SKM-1 (cell line): ENCODE data around the gene VPS16.
"Not testable (repeated sequence)": the region's sequence is repeated elsewhere in the genome, so short reads cannot be mapped to it uniquely, and the experiment has no call there.

Experiments used
- DNase-seq: peaks from one replicate; lab custom pipeline; 2025; ENCODE audit not compliant: unreplicated experiment; lab: John Stamatoyannopoulos, UW

The VPS16 gene

DNA sequence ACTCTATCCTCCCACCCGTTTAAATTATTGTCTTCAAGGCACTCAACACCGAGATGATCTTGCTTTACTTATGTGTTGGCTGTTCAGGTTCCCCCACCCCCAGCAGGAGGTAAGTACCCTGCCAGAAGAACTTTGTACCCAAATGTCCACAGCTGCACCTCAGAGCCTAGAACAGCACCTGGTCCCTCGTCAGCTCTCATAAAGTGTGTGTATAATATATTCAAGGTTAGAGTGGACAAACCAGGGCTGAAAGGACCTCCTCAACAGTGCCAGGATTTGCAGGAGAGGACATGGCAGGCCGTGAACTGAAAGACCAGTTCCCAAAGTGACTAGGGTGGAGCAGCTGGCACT is 34.2 kb upstream of the VPS16 start:
- no peak for DNase-seq

DNA sequence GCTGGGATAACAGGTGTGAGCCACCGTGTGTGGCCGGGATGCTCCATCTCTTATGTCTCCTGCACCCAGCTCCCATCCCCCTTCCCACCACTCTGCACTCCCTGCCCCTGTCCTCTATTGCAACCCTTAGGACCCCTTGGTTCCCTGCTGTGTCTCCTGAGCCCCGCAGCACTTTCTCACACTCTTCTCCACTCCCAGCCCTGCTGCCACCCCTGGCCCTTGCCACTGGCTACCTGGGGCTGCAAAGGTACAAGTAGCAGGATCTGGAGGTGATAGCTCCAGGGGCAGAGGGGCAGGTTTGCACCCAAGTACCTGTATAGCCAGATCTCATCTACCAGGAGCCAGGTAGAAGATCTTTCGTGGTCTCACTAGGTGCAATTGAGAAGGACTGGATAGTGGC is 33.5 kb upstream of the VPS16 start:
- DNase-seq = no peak

DNA sequence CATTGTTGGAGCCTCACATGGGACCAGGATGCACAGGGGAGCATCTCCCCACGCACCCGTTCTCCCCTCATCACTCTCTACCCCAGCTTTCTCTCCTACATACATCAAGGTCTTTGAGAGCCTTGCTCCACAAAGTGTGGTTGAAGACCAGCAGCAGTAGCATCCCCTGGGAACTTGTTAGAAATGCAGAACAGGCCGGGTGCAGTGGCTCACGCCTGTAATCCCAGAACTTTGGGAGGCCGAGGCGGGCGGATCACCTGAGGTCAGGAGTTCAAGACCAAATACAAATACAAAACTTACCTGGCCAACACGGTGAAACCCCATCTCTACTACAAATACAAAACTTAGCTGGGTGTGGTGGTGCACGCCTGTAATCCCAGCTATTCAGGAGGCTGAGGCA is 32.6 kb upstream of the VPS16 start:
- not testable (repeated sequence) for DNase-seq

DNA sequence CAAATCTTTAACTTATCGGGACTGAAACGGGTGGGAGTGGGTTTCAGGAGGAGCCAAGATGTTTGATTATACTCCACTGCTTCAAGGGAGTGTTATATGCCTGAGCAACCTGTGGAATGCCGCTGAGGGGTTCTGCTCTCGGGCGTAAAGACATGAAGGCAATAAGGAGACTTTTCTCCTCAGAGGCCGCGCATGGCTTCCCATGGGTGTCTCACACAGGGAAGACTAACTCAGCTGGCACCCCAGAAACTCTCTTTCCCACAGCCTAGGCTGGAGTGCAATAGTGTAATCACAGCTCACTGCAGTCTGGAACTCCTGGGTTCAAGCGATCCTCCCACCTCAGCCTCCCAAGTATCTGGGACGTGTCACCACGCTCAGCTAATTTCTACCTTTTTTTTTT is 30.9 kb upstream of the VPS16 start:
- DNase-seq = no peak

DNA sequence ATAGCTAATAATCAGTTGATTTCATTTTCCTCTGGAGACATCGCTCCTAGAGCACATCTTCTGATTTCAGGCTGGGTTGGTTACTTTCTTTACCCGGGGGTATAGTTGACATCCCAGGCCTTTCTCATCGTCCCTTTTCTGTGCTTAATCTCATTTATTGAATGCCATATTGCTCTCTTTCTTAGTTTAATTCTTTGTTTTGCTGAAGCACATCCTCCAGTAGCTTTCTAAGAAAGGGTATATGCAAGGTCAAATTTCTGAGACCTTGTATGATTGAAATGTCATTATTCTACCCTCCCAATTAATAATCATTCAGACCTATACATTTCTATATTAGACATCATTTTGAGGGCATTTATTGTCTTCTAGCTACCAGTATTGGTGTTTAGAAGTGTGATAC is 28.4 kb upstream of the VPS16 start:
- DNase-seq = no peak

DNA sequence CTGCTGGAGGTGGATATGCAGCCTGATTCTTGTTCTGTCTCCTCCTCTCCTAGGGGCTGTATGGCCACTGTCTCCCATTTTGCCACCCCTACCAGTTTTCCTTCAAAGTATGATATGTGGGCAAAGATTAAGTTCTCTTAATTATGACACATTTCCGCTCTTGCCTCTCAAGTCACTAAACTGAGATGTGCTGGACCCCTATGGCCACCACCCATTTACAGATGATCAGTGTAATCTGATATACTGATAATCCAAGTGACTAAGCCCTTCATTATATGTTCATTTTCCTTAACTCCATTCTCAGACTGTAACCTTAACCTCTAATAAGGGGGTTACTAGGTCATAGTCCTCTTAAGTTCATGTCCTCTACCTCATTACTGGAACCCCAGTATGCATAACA is 26.5 kb upstream of the VPS16 start:
- no peak for DNase-seq

DNA sequence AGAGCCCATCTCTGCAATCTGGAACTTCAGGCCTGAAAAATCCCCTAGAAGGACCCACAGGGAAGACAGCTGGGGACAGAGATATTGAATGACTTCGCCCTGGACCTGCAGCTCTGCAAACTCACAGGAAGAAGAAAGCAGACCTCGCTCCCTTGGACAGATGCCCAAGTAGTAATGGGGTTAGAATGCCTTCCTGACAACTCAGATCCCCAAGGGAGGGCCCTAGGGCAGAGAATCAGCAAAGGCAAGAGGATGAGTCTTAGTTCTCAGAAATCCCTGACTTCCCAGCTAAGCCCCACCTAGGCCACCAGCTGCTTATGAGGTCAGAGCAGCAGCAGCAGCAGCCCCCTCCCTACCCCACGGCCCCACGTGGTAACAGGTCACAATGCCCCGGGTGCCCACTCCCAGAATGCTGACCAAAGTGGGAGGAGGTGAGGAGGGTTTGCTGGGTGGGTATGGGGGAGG is 25.9 kb upstream of the VPS16 start, which contains the start of gene C20orf141:
TSS of gene C20orf141 (plus strand) at position 401 of the 465 bp plus-strand sequence. CDS start 198 bp downstream, outside the sequence.
- no peak for DNase-seq

DNA sequence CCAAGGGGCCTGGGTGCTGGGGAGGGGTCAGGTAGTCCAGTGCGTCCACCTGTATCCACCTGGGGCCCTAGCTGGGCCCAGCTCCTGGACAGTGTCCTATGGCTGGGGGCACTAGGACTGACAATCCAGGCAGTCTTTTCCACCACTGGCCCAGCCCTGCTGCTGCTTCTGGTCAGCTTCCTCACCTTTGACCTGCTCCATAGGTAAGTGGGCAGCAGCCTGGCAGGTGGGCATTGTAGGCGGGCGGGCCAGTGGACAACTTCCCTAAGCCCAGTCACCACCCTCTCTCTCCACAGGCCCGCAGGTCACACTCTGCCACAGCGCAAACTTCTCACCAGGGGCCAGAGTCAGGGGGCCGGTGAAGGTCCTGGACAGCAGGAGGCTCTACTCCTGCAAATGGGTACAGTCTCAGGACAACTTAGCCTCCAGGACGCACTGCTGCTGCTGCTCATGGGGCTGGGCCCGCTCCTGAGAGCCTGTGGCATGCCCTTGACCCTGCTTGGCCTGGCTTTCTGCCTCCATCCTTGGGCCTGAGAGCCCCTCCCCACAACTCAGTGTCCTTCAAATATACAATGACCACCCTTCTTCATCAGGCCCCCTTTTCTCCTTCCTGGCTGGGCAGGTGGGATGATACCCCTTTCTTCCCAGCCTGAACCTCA is 25.2 kb upstream of the VPS16 start:
- DNase-seq = no peak

DNA sequence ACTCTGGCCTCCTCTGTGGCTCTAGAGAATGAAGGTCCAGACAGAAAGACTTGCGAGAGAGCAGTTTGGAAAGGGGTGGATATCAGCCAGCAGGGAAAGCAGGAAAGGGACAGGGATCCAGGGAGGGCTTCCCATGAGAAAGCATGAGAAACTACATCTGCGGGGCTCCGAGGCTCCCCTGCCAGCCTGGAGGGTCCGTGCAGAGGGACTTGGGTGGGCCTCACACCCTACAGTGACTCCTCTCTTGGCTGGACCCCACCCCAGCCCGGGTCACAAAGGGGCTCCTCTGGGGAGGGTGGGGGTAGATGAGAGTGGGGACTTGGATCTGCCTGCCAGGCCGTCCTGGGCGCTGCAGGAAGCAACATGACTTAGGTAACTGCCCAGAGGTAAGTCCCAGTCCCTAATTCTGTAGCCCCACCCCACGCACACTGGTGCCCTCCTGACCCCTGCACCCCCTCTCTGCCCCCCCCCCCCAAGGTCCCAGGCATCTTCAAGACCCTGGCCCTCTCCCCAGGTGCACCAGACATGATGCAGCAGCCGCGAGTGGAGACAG is 24.4 kb upstream of the VPS16 start, which contains the start of gene TMEM239:
TSS of gene TMEM239 (plus strand) at position 335 of the 553 bp plus-strand sequence. CDS start at position 526, 191 bp downstream.
- no peak for DNase-seq

DNA sequence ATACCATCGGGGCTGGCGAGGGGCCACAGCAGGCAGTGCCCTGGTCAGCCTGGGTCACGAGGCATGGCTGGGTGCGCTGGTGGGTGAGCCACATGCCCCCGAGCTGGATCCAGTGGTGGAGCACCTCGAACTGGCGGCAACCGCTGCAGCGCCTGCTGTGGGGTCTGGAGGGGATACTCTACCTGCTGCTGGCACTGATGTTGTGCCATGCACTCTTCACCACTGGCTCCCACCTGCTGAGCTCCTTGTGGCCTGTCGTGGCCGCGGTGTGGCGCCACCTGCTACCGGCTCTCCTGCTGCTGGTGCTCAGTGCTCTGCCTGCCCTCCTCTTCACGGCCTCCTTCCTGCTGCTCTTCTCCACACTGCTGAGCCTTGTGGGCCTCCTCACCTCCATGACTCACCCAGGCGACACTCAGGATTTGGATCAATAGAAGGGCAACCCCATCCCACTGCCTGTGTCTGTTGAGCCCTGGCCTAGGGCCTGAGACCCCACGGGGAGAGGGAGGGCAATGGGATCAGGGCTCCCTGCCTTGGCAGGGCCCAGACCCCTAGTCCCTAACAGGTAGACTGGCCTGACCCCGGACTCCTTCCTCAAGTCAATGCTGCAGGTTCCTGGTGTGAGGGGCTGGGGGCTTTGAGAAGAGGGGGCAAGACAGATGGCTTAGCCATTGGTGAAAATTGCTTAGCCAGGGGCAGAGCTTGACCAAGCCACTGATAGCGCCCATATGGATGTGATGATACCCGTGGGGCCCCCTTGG is 23.8 kb upstream of the VPS16 start:
- DNase-seq = no peak

DNA sequence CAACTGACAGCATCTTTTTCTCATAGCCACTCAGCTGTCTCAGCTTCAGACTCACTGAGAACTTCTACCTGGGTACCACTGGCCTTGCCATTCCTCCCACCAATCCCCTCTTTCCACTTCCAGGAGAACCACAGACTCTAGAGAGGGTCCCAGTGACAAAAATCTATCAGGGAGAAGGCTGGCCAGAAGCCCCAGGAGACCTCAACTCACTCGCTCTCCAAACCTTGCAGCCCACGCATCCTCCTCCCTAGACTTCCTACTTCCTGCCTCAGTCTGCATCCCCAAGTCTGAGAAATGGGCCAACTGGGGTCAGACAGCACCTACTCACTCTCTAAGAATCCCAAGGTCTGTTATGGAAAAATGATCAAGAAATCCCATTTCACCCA is 23.2 kb upstream of the VPS16 start:
- DNase-seq = no peak

DNA sequence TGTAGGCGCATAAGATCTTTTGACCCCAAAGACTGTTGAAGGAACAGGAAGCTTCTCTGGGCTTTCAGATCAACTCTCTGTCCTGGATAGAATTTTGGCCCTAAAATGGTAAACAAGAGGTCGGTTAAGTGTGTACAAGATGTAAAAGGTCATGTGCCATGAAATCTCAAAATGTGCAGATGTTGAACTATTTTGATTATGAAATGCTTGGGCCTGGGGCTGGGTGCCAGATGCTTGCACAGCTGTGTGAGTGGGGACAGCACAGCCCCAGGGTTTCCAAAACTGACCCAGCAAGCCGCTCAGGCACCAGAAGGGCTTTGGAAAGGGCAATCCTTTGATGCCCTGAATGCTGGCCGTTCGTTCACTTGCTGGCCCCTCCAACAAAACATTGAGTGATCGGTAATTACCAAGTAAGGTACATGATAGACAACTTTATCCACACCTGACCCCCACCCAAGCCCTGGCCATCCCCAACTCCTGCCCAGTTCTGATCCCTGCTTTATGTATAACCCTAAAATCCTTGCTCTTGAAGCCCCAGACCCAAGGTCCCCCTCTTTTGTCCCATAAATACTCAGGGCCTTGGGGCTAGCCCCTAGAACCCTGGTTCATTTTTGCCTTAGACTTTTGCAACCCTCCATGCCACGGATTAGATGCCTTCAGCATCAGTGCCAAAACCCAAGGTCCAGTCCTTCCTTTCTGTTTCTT is 22.5 kb upstream of the VPS16 start:
- no peak for DNase-seq

DNA sequence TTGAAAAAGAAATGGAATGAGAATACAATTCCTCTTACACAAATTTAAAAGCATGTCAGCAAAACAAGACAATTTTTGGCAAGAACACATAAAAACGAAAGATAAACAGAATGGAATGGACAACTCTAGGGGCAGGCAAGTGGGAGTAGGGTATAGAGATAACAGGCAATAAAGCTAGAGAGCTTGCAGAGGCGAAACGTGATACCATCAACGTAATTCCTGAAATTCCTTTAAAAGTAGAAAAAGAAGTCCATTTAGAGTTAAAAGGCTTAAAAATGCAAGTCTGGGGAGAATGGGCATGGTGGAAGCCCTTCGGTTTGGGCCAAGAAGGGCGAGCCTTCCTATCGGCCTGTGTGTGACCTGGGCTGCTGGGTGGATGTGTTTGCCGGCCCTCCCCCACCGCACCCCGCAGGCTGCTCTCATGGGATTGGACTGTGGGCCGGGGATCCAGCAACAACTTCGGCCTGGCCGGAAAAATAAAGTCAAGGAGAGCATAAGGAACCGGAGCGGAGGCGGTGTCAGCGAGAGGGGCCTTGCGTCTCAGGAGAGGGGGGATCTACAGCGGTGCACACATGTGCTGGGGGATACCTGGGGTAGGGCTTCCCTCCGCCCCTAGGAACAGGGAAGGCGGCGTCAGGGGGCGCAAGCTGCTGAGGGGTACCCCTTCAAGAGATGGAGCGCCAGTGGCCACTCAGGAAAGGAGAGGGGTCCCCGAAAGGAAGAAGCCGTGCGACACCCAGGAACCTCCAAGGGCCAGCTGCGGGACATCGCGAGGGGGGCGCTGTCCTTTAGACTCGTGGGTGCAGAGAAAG is 20.3 kb upstream of the VPS16 start:
- no peak for DNase-seq

DNA sequence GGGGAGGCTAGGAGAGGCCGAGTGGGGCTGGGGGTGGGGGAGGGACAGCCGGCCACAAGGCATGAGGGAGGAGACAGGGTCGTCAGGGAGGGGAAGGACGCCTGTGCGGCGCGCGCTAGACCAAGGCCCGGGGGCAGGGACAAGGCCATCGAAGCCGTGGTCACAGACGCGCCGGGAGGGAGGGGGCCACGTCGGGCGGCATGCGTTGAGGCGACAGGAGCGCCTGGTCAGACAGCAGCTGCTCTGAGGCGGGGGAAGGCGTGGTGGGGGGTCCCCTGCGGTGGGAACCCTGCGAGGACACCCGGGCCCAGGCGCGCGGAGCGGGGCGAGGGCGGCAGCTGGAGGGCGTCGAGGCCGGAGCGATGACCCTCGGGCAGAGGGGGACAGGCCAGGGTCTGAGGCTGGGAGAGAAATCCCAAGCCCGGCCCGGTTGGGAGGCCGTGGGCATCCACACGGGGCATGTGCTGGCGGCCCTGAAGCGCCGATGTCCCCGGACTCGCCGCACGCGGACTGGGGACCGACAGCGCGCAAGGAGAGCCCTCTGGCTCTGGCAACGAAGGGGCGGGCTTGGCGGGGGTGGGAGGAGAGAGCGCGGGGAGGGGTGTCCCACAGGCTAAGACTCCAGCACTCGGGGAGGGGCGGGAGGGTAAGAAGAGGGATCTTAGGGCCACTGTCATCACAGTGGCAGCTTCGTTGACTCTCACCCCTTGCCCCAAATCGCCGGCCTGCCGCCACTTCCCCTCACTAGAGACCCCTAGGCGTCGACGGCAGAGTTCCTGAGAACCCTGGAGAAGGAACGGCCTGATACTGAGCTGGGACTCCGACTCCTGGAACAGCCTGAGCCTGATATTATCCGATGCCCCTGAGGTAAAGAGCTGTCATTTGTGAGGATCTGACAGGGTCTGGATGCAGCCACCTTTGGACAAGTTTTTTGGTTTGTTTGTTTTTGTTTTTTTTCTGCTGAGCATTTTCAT is 19.4 kb upstream of the VPS16 start:
- no peak for DNase-seq

DNA sequence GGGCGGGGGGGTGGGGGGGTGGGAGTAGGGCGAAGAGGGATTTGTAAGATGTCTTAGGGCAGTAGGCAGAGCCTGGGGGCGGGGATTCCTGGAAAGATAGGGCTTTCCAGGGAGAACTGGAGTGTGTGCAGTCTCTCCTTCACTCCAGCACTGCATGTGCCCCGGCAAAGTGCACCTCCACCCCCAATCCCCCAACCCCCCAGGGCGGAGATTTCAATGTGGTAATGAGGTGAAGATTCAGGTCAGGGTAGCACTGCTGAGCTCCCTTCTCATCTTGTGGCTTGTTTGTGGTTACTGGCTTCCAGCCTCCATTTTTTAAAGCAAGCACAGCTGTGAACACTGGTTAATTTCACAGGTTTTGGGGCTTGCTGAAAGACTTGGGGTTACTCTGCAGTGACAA is 18.5 kb upstream of the VPS16 start:
- no peak for DNase-seq

DNA sequence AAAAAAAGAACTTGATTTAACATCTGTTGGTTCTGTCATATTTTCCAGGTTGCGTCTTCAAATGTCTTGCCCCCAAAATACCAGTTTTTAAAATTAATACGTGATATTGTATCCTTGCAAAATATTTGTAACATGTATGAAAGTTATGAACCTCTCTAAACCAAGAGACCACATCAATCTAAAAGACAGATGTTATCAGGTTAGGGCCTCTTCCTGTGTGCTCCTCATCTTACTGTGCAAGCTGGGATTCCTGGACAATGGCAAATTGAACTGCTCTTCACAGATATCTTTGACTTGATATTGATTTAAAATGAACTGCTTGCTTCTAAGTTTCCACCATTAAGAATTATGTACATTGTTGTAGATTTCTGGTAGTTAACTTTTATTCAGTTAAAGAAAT is 14.8 kb upstream of the VPS16 start:
- DNase-seq = no peak

DNA sequence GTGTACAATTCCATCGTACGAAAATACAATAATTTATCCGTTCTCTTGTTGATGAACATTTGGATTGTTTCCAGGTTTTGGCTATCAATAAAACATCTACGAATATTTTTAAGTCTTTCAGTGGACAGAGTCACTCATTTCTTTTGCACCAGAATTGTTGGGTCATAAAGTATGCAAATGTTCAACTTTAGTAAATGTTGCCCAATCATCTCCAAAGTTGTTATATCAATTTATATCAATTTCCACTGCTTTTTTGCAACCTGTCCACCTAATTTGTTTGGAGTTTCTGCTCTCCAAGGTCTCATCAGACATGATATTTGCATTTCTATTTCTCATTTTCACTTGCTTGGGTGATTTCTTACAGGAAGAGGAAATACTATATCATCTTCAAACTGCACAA is 13.9 kb upstream of the VPS16 start:
- no peak for DNase-seq

DNA sequence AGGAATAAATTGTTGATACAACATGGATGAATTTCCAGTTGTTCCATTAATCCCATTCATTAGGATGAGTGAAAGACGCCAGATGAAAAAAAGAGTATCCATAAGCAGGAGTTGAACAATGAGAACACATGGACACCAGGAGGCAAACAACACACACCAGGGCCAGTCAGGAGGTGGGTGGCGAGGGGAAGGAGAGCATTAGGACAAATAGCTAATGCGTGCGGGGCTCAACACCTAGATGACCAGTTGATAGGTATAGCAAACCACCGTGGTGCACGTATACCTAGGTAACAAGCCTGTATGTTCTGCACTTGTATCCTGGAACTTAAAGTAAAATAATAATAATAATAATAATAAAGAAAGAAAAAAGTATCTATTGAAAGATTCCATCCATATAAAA is 11.2 kb upstream of the VPS16 start:
- DNase-seq = no peak

DNA sequence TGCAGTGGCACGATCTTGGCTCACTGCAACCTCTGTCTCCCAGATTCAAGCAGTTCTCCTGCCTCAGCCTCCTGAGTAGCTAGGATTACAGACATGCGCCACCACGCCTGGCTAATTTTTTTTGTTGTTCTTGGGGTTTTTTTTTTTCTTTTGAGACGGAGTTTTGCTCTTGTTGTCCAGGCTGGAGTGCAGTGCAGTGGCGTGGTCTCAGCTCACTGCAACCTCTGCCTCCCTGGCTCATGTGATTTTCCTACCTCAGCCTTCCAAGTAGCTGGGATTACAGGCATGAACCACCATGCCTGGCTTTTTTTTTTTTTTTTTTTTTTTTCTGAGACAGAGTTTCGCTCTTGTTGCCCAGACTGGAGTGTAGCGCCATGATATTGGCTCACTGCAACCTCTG is 9.3 kb upstream of the VPS16 start:
- DNase-seq = not testable (repeated sequence)

DNA sequence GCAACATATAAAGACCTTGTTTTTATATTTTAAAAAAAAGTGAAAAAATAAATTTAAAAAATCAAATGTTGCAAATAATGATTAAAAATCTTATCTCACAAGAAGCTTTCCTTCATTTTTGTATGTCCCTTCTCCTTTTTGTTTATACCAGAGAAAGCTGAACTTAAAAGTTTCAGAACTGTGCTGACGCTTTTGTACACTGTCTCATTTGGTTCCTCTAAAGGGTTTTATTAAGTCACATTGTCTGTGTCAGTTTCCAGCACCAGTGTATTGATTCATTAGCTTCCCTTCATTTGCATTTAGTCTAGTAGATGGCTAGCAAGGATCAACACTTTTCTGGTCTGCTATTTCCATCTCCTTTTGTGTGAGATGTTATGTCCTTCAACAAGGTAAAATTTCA is 6.8 kb upstream of the VPS16 start:
- DNase-seq = no peak
